K562 (cell line): Measurements from ENCODE around the gene ZNF865. TPM values are rescaled to one million over a fixed set of nuclear protein-coding genes. Genes with fewer than 3 reads are reported as not detected.

ENCODE experiments used
- BRD9 ChIP-seq: fragments of 450-650 bp; IDR thresholded peaks from 2 replicates; pipeline ENCODE4 v1.6.1; 2018; ENCODE audit warnings: low read depth; ENCODE audit not compliant: partially characterized antibody
- CHD4 ChIP-seq: fragments of 200-600 bp; sonication (generic); IDR thresholded peaks from 3 replicates; pipeline ENCODE4 v1.6.1; 2012; ENCODE audit warnings: low read depth, mild to moderate bottlenecking, mixed read lengths, low read length, inconsistent platforms; ENCODE audit not compliant: insufficient read depth, insufficient replicate concordance, poor library complexity, severe bottlenecking
- DACH1 ChIP-seq: fragments of 450-650 bp; IDR thresholded peaks from 2 replicates; pipeline ENCODE4 v1.6.1; 2018; ENCODE audit not compliant: partially characterized antibody
- DNMT1 ChIP-seq: fragments of 450-650 bp; IDR thresholded peaks from 2 replicates; pipeline ENCODE4 v1.6.1; 2016; ENCODE audit warnings: antibody characterized with exemption, mild to moderate bottlenecking
- GABPB2 ChIP-seq: fragments of 250-450 bp; sonication (Bioruptor Pico); conservative IDR thresholded peaks from 2 replicates; pipeline ENCODE4 v1.5.1; 2021; ENCODE audit warnings: mild to moderate bottlenecking
- GATA2 ChIP-seq: sonication (generic); formaldehyde crosslinking; IDR thresholded peaks from 2 replicates; pipeline ENCODE4 v1.4.0; 2020; ENCODE audit warnings: mild to moderate bottlenecking, missing genetic modification reagents
- KAT2B ChIP-seq: IDR thresholded peaks from one replicate; pipeline ENCODE4 v1.6.1; 2012; ENCODE audit warnings: low read depth, mild to moderate bottlenecking, control low read depth, inconsistent platforms, low read length, moderate library complexity
- MCM7 ChIP-seq, 2 experiments: fragments of 450-650 bp; IDR thresholded peaks; 2 replicates each; pipeline ENCODE4 v1.6.1; 2016 to 2018
- NR4A1 ChIP-seq, 2 experiments: fragments of 250-450 bp in 1 of 2; fragments of 450-650 bp in 1 of 2; sonication (Bioruptor Pico) in 1 of 2; IDR thresholded peaks; 2 replicates each; pipeline versions ENCODE4 v1.4.0 to v1.6.1; 2016 to 2020; ENCODE audit warnings: mild to moderate bottlenecking in 2 of 2, missing compliant biosample characterization in 1 of 2, missing genetic modification characterization in 1 of 2, moderate library complexity in 1 of 2
- SMAD1 ChIP-seq: fragments of 150-350 bp; IDR thresholded peaks from 2 replicates; pipeline ENCODE4 v1.6.1; 2014; ENCODE audit warnings: low read length, low read depth; ENCODE audit not compliant: partially characterized antibody
- TEAD2 ChIP-seq: fragments of 450-650 bp; IDR thresholded peaks from 2 replicates; pipeline ENCODE4 v1.6.1; 2016; ENCODE audit warnings: missing genetic modification characterization, control low read depth, missing compliant biosample characterization
- THRA ChIP-seq: fragments of 450-650 bp; IDR thresholded peaks from 2 replicates; pipeline ENCODE4 v1.6.1; 2017; ENCODE audit warnings: mild to moderate bottlenecking, moderate library complexity
- YY1 ChIP-seq, 3 experiments: IDR thresholded peaks; 2 replicates each; pipeline ENCODE4 v1.6.1; 2011; ENCODE audit warnings: low read length in 2 of 3, mild to moderate bottlenecking in 2 of 3, moderate library complexity in 2 of 3, borderline replicate concordance in 1 of 3, control low read depth in 1 of 3, low read depth in 1 of 3; ENCODE audit not compliant: insufficient read depth in 3 of 3, insufficient replicate concordance in 2 of 3, control insufficient read depth in 1 of 3, insufficient read length in 1 of 3; ENCODE audit errors: extremely low read depth in 1 of 3
- ZBTB17 ChIP-seq: fragments of 450-650 bp; formaldehyde crosslinking; IDR thresholded peaks from 2 replicates; pipeline ENCODE4 v1.4.0; 2020; ENCODE audit warnings: mild to moderate bottlenecking
- ZFP36 ChIP-seq: fragments of 150-350 bp; IDR thresholded peaks from 2 replicates; pipeline ENCODE4 v1.6.1; 2018; ENCODE audit warnings: low read length, low read depth; ENCODE audit not compliant: partially characterized antibody
- ZNF134 ChIP-seq: fragments of 250-450 bp; sonication (Bioruptor Pico); conservative IDR thresholded peaks from 2 replicates; pipeline ENCODE4 v1.4.0; 2020
- ZNF146 ChIP-seq: IDR thresholded peaks from one replicate; pipeline ENCODE4 v1.6.1; 2018; ENCODE audit warnings: missing compliant biosample characterization; ENCODE audit not compliant: unreplicated experiment
- ZNF347 ChIP-seq: fragments of 450-650 bp; formaldehyde crosslinking; IDR thresholded peaks from 2 replicates; pipeline ENCODE4 v1.4.0; 2020; ENCODE audit warnings: low read depth, mild to moderate bottlenecking, moderate library complexity
- ZNF449 ChIP-seq: fragments of 250-450 bp; sonication (Bioruptor Pico); IDR thresholded peaks from 2 replicates; pipeline ENCODE4 v1.8.0; 2022; ENCODE audit warnings: moderate library complexity, mild to moderate bottlenecking, inconsistent platforms
- ZNF512 ChIP-seq: IDR thresholded peaks from 2 replicates; pipeline ENCODE4 v1.6.1; 2016; ENCODE audit warnings: missing genetic modification characterization, missing compliant biosample characterization
- ZSCAN29 ChIP-seq: fragments of 450-650 bp; IDR thresholded peaks from 2 replicates; pipeline ENCODE4 v1.6.1; 2017
- polyA plus RNA-seq, 8 experiments: library from polyadenylated mRNA; depleted of rRNA in 4 of 8; stranded (reverse) in 5 of 8; unstranded in 3 of 8; fragments of >200 nt; fragmentation: Nextera tagmentation in 2 of 8; fragmentation: Illumina TruSeq in 1 of 8; extraction: Ambion mirVana in 2 of 8; extraction: Trizol in 1 of 8; gene quantifications; 2 replicates each; pipeline versions ENCODE4 v1.2.1 to v1.2.3, GENCODE V29; 2011 to 2014; ENCODE audit warnings: inconsistent platforms in 1 of 8, missing spikeins in 1 of 8
- total RNA-seq, 7 experiments: library from RNA; depleted of rRNA in 6 of 7; stranded (reverse); fragments of >200 nt in 6 of 7; fragmentation: Illumina TruSeq in 2 of 7; extraction: Trizol in 2 of 7; gene quantifications; 2 replicates each; pipeline versions ENCODE4 v1.2.1 to v1.2.3, GENCODE V29; 2011 to 2021; ENCODE audit warnings: low replicate concordance in 1 of 7

The ZNF865 gene
- total and polyA plus RNA-seq, 9 of the 15 experiments (the other 6 are each of a cell fraction or from before 2014, with no cell fraction given) = 0.40 to 18.8 (median 1.6) TPM; not detected in 2

GRCh38 chr19:55581145-55581822 is 24.2 kb upstream of the ZNF865 start (continued):
- TF ChIP-seq GATA2 (CRISPR knock-in tag) (peak; percentile 76), YY1 (IDR thresholded peaks at IDR 0.05; ENCODE audit: borderline replicate concordance in 1 of 3, control insufficient read depth in 1 of 3, extremely low read depth in 1 of 3, insufficient read depth in 3 of 3, insufficient read length in 1 of 3, insufficient replicate concordance in 2 of 3, low read depth in 1 of 3, low read length in 2 of 3) (no peak), ZNF512 (tag) (no peak), ZNF146 (no peak), ZFP36 (peak; percentile 36), ZNF134 (CRISPR knock-in tag) (no peak), GABPB2 (CRISPR knock-in tag) (no peak), BRD9 (no peak), NR4A1 (CRISPR knock-in tag; IDR thresholded peaks at IDR 0.05) (no peak), NR4A1 (tag; IDR thresholded peaks at IDR 0.05) (no peak), SMAD1 (no peak), ZNF347 (CRISPR knock-in tag) (no peak), CHD4 (peak; percentile 81), MCM7 (IDR thresholded peaks at IDR 0.05) (no peak), DNMT1 (no peak), ZSCAN29 (no peak), ZNF449 (CRISPR knock-in tag) (no peak), KAT2B (no peak), DACH1 (no peak), THRA (no peak), ZBTB17 (no peak), TEAD2 (tag) (no peak)
